ENCODE measurements around the gene PKD1L1.

- TF ChIP-seq POLR2AphosphoS5 (IDR thresholded peaks at IDR 0.05) (no peak), CTCF (IDR thresholded peaks at IDR 0.05) (no peak), EP300 (IDR thresholded peaks at IDR 0.05) (no peak)
These were observed 70.9 kb downstream of the PKD1L1 start for GRCh38 chr7:47877336-47877735.
